ENCODE measurements around the gene PROSER3. TPM values are rescaled to one million over a fixed set of nuclear protein-coding genes. Genes with fewer than 3 reads are reported as not detected.

The PROSER3 gene
- total and polyA plus RNA-seq, 2 experiments from 2014 or later = 21.8 to 28.0 TPM

GRCh38 chr19:35746087-35746462 lies 11.9 kb upstream of the PROSER3 start (continued):
- TF ChIP-seq ZNF462 (CRISPR knock-in tag; IDR thresholded peaks at IDR 0.05) = no peak
- TF ChIP-seq REST (IDR thresholded peaks at IDR 0.05; ENCODE audit: unreplicated experiment) = no peak
- no peak for TF ChIP-seq EZH2 (IDR thresholded peaks at IDR 0.05; ENCODE audit: low read depth, unreplicated experiment)

GRCh38 chr19:35746531-35746930 lies 11.4 kb upstream of the PROSER3 start:
- Histone ChIP-seq H3K36me3 (ENCODE audit: insufficient read depth) (no peaks in the 10 kb centered on the region), H3K27me3 (ENCODE audit: insufficient read depth) (no peaks in the 10 kb centered on the region), H3K27ac (ENCODE audit: low read depth) (no peak overlapping the region), H2AFZ (no peak overlapping the region), H3K9me2 (ENCODE audit: insufficient read depth) (no peaks in the 10 kb centered on the region), H3K4me3 (peak overlapping the region; percentile 76), H3K79me2 (replicated peaks; ENCODE audit: insufficient read depth) (peaks cover 14% of the 10 kb centered on the region), H3F3A (replicated peaks; ENCODE audit: low read depth) (peaks cover 8% of the 10 kb centered on the region), H3K4me2 (peak overlapping the region; percentile 79), H4K20me1 (replicated peaks; ENCODE audit: insufficient read depth) (no peaks in the 10 kb centered on the region), H3K4me1 (ENCODE audit: insufficient read depth) (peaks cover 18% of the 10 kb centered on the region)
- Mint-ChIP-seq H3K27me3 (ENCODE audit: insufficient read depth, low read depth, poor library complexity) (peaks cover 5% of the 10 kb centered on the region), H3K4me3 (peak overlapping the region; percentile 97), H3K9me3 (no peaks in the 10 kb centered on the region; the same call in 1 of the 3 replicates), H3K27ac (peak overlapping the region; percentile 100; the same call in 1 of the 2 replicates), H3K4me1 (peaks cover 25% of the 10 kb centered on the region), H3K36me3 (ENCODE audit: low read depth) (peaks cover 7% of the 10 kb centered on the region)
- DNase-seq (ENCODE audit: low spot score) (no peak), ATAC-seq (no peak)
- no peak for TF ChIP-seq STAT1 (IDR thresholded peaks at IDR 0.05; ENCODE audit: unreplicated experiment)
- no peak for TF ChIP-seq POLR2AphosphoS5 (IDR thresholded peaks at IDR 0.05; ENCODE audit: low read depth)
- no peak for TF ChIP-seq ETS1 (IDR thresholded peaks at IDR 0.05)
- TF ChIP-seq EZH2 (IDR thresholded peaks at IDR 0.05; ENCODE audit: low read depth, unreplicated experiment) = no peak
- TF ChIP-seq ZNF114 (CRISPR knock-in tag; IDR thresholded peaks at IDR 0.05) = no peak
- no peak for TF ChIP-seq REST (IDR thresholded peaks at IDR 0.05; ENCODE audit: unreplicated experiment)
- TF ChIP-seq EZH2phosphoT487 (IDR thresholded peaks at IDR 0.05; ENCODE audit: unreplicated experiment) = no peak
- no peak for TF ChIP-seq ZNF331 (CRISPR knock-in tag; IDR thresholded peaks at IDR 0.05; ENCODE audit: low read depth)
- no peak for TF ChIP-seq JUNB (IDR thresholded peaks at IDR 0.05; ENCODE audit: unreplicated experiment)

All from GM23338 (cell line).